Measurements from ENCODE around the gene MYOZ3.

DNA sequence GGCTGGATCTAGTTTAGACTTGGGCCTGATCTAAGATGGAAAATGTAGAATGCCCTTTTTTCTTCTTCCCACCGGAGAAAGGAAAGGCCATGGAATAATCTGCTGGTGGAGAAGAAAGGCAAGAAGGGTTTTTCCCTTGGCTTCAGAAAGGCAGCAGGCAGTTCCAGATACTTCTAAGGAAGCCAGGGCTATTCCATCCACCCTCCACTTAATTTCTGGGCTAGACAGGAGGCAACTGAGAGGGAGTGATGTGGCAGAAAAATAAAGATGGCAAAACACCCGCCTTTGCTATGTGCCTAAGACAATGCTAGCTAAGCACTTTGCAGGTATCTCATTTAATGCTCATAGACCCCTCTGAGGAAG, 9.9 kb downstream of the MYOZ3 start:
- TF ChIP-seq, protein P1, sequence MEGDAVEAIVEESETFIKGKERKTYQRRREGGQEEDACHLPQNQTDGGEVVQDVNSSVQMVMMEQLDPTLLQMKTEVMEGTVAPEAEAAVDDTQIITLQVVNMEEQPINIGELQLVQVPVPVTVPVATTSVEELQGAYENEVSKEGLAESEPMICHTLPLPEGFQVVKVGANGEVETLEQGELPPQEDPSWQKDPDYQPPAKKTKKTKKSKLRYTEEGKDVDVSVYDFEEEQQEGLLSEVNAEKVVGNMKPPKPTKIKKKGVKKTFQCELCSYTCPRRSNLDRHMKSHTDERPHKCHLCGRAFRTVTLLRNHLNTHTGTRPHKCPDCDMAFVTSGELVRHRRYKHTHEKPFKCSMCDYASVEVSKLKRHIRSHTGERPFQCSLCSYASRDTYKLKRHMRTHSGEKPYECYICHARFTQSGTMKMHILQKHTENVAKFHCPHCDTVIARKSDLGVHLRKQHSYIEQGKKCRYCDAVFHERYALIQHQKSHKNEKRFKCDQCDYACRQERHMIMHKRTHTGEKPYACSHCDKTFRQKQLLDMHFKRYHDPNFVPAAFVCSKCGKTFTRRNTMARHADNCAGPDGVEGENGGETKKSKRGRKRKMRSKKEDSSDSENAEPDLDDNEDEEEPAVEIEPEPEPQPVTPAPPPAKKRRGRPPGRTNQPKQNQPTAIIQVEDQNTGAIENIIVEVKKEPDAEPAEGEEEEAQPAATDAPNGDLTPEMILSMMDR (IDR thresholded peaks at IDR 0.05), result no peak
- TF ChIP-seq POLR2AphosphoS5 (IDR thresholded peaks at IDR 0.05; ENCODE audit: low read depth, low read length) (no peak), SIN3A (IDR thresholded peaks at IDR 0.05; ENCODE audit: borderline replicate concordance, insufficient read depth, low read depth, low read length) (no peak)
- TF ChIP-seq, protein P2, sequence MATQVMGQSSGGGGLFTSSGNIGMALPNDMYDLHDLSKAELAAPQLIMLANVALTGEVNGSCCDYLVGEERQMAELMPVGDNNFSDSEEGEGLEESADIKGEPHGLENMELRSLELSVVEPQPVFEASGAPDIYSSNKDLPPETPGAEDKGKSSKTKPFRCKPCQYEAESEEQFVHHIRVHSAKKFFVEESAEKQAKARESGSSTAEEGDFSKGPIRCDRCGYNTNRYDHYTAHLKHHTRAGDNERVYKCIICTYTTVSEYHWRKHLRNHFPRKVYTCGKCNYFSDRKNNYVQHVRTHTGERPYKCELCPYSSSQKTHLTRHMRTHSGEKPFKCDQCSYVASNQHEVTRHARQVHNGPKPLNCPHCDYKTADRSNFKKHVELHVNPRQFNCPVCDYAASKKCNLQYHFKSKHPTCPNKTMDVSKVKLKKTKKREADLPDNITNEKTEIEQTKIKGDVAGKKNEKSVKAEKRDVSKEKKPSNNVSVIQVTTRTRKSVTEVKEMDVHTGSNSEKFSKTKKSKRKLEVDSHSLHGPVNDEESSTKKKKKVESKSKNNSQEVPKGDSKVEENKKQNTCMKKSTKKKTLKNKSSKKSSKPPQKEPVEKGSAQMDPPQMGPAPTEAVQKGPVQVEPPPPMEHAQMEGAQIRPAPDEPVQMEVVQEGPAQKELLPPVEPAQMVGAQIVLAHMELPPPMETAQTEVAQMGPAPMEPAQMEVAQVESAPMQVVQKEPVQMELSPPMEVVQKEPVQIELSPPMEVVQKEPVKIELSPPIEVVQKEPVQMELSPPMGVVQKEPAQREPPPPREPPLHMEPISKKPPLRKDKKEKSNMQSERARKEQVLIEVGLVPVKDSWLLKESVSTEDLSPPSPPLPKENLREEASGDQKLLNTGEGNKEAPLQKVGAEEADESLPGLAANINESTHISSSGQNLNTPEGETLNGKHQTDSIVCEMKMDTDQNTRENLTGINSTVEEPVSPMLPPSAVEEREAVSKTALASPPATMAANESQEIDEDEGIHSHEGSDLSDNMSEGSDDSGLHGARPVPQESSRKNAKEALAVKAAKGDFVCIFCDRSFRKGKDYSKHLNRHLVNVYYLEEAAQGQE (IDR thresholded peaks at IDR 0.05; ENCODE audit: insufficient read depth in 1 of 2, low read depth in 2 of 2, low read length in 1 of 2), result no peak
